HepG2 (cell line): Measurements from ENCODE around the gene MIDN. TPM values are rescaled to one million over a fixed set of nuclear protein-coding genes. Genes with fewer than 3 reads are reported as not detected.
A peak's percentile ranks its signal among the peaks of the same experiment; 100 is the strongest.

Experiments
- BORCS8-MEF2B ChIP-seq: sonication (generic); formaldehyde crosslinking; IDR thresholded peaks from 2 replicates; pipeline ENCODE4 v1.8.0; 2022; ENCODE audit warnings: mild to moderate bottlenecking, missing genetic modification reagents
- CCDC6 ChIP-seq: sonication (generic); formaldehyde crosslinking; IDR thresholded peaks from 2 replicates; pipeline ENCODE4 v1.8.1; 2022; ENCODE audit warnings: mild to moderate bottlenecking, missing genetic modification reagents, moderate library complexity
- GMEB2 ChIP-seq: IDR thresholded peaks from 2 replicates; pipeline ENCODE4 v1.6.1; 2016; ENCODE audit warnings: missing biosample characterization, missing genetic modification reagents, low read depth
- HNF4G ChIP-seq, 2 experiments: sonication (generic) in 1 of 2; formaldehyde crosslinking in 1 of 2; IDR thresholded peaks; 2 replicates each; pipeline versions ENCODE4 v1.4.0 to v1.6.1; 2011 to 2020; ENCODE audit warnings: borderline replicate concordance in 2 of 2, low read depth in 2 of 2, mild to moderate bottlenecking in 2 of 2, low read length in 1 of 2, missing genetic modification reagents in 1 of 2, moderate library complexity in 1 of 2
- MAZ ChIP-seq, 2 experiments: sonication (generic) in 1 of 2; formaldehyde crosslinking in 1 of 2; IDR thresholded peaks; 2 replicates each; pipeline versions ENCODE4 v1.5.0 to v1.6.1; 2012 to 2020; ENCODE audit warnings: low read depth in 2 of 2, mild to moderate bottlenecking in 2 of 2, borderline replicate concordance in 1 of 2, improper control_type of control experiment in 1 of 2, low read length in 1 of 2, missing genetic modification reagents in 1 of 2, moderate library complexity in 1 of 2
- MYC ChIP-seq: sonication (generic); formaldehyde crosslinking; IDR thresholded peaks from 2 replicates; pipeline ENCODE4 v1.9.0; 2021; ENCODE audit warnings: missing genetic modification reagents, borderline replicate concordance
- PHF21A ChIP-seq: sonication (generic); formaldehyde crosslinking; IDR thresholded peaks from 2 replicates; pipeline ENCODE4 v1.5.0; 2020; ENCODE audit warnings: mild to moderate bottlenecking, missing genetic modification reagents
- RCOR2 ChIP-seq: IDR thresholded peaks from 2 replicates; pipeline ENCODE4 v1.6.1; 2016; ENCODE audit warnings: missing biosample characterization, missing genetic modification reagents
- RXRA ChIP-seq: sonication (generic); formaldehyde crosslinking; IDR thresholded peaks from 2 replicates; pipeline ENCODE4 v1.5.1; 2020; ENCODE audit warnings: missing genetic modification reagents
- TAF1 ChIP-seq: sonication (generic); formaldehyde crosslinking; IDR thresholded peaks from 2 replicates; pipeline ENCODE4 v1.4.0; 2020; ENCODE audit warnings: missing genetic modification reagents
- TEAD2 ChIP-seq: sonication (generic); formaldehyde crosslinking; IDR thresholded peaks from 2 replicates; pipeline ENCODE4 v1.9.0; 2021; ENCODE audit warnings: missing genetic modification reagents
- TRAFD1 ChIP-seq: sonication (generic); formaldehyde crosslinking; IDR thresholded peaks from 2 replicates; pipeline ENCODE4 v1.5.1; 2020; ENCODE audit warnings: missing genetic modification reagents, mild to moderate bottlenecking, borderline replicate concordance
- WIZ ChIP-seq: sonication (generic); formaldehyde crosslinking; IDR thresholded peaks from 2 replicates; pipeline ENCODE4 v1.5.1; 2020; ENCODE audit warnings: mild to moderate bottlenecking, missing genetic modification reagents
- ZNF432 ChIP-seq: sonication (generic); formaldehyde crosslinking; IDR thresholded peaks from 2 replicates; pipeline ENCODE4 v1.5.0; 2020; ENCODE audit warnings: missing genetic modification reagents, mild to moderate bottlenecking, borderline replicate concordance
- ZNF580 ChIP-seq: IDR thresholded peaks from 2 replicates; pipeline ENCODE4 v1.6.1; 2016; ENCODE audit warnings: low read depth, borderline replicate concordance
- ZNF710 ChIP-seq: sonication (generic); formaldehyde crosslinking; IDR thresholded peaks from 2 replicates; pipeline ENCODE4 v1.5.0; 2020; ENCODE audit warnings: mild to moderate bottlenecking, missing genetic modification reagents, borderline replicate concordance
- ZNF839 ChIP-seq: sonication (generic); formaldehyde crosslinking; IDR thresholded peaks from 2 replicates; pipeline ENCODE4 v1.4.0; 2020; ENCODE audit warnings: missing genetic modification reagents, mild to moderate bottlenecking, borderline replicate concordance
- ZNF850 ChIP-seq: sonication (generic); formaldehyde crosslinking; conservative IDR thresholded peaks from 2 replicates; pipeline ENCODE4 v1.9.0; 2021; ENCODE audit warnings: mild to moderate bottlenecking, missing genetic modification reagents
- ZNF879 ChIP-seq: sonication (generic); formaldehyde crosslinking; IDR thresholded peaks from 2 replicates; pipeline ENCODE4 v1.8.1; 2023; ENCODE audit warnings: missing genetic modification reagents
- polyA plus RNA-seq, 8 experiments: library from polyadenylated mRNA; depleted of rRNA in 3 of 8; stranded (reverse) in 7 of 8; unstranded in 1 of 8; fragments of >200 nt; fragmentation: Illumina TruSeq in 4 of 8; extraction: Trizol in 4 of 8; gene quantifications; 2 replicates each; pipeline versions ENCODE4 v1.2.1 to v1.2.3, GENCODE V29; 2011 to 2016; ENCODE audit warnings: low read depth in 4 of 8, missing spikeins in 1 of 8, mixed read lengths in 1 of 8; ENCODE audit not compliant: insufficient read depth in 1 of 8
- total RNA-seq, 5 experiments: library from RNA; depleted of rRNA; stranded (reverse); fragments of >200 nt; fragmentation: Illumina TruSeq; extraction: Trizol; gene quantifications; 2 replicates each; pipeline ENCODE4 v1.2.3, GENCODE V29; 2016; ENCODE audit warnings: low read depth in 1 of 5
- TF ChIP-seq, protein P1 (sequence below): sonication (generic); formaldehyde crosslinking; IDR thresholded peaks from 2 replicates; pipeline ENCODE4 v1.4.0; 2020; ENCODE audit warnings: mild to moderate bottlenecking, low read depth, missing genetic modification reagents

MIDN gene
- total and polyA plus RNA-seq, 2 of the 13 experiments (the other 11 are each of a cell fraction or from before 2014, with no cell fraction given): 8.4 to 18.0 TPM

DNA sequence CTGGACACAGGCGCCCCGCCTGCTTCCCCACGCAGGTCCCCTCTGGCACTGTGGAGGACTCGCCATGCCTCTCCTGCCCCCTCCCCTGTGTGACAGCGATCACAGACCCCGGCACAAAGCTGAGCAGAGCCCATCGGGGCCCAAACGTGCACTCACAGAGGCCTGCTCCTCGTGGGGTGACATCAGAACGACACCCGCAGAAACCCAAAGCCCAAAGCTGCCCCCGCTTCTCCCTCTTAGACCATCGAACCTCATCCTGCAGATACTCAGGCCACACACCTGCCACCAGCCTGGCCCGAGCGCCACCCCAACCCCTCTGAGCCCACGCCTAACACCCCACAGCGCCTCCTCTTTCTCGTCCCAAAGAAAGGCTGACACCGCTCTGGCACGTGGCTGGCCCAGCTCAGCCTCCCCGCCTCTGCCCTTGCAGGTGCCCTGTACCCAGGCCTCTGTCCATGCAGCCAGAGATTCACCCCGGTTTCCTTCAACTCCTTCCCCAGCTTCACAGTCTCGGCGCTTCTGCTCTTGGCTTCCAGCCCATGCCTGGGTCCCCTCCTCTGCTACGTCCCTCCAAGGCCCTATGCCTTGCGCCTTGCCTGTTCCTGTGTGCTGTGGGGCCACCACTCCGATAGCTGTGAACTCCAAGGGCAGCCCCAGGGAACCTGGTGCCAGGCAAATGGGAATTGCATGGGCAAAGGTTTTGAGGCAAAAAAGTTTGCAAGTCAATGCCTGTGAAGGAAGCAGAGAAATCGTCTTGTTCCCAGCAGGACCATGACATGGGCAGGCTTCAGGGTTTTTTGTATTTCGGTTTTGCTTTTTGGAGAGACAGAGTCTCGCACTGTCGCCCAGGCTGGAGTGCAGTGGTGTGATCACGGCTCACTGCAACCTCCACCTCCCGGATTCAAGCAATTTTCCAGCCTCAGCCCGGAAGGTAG is 9.7 kb upstream of the MIDN start (continued):
- TF ChIP-seq TAF1 (CRISPR knock-in tag) (no peak; the same call in 1 of the 2 replicates), ZNF879 (CRISPR knock-in tag) (no peak), PHF21A (CRISPR knock-in tag) (0 out of 2 replicates have a peak, but pooled peaks have one; percentile 13), MAZ (IDR thresholded peaks at IDR 0.05; ENCODE audit: borderline replicate concordance, low read depth, low read length) (no peak), MAZ (CRISPR knock-in tag; IDR thresholded peaks at IDR 0.05; ENCODE audit: low read depth) (no peak; the same call in 1 of the 2 replicates), CCDC6 (CRISPR knock-in tag) (no peak), HNF4G (IDR thresholded peaks at IDR 0.05; ENCODE audit: borderline replicate concordance, low read depth, low read length) (no peak), HNF4G (CRISPR knock-in tag; IDR thresholded peaks at IDR 0.05; ENCODE audit: borderline replicate concordance, low read depth) (peak; percentile 15; the same call in 1 of the 2 replicates), GMEB2 (CRISPR knock-in tag) (no peak), MYC (peak; percentile 32; the same call in 1 of the 2 replicates), TEAD2 (CRISPR knock-in tag) (no peak), RCOR2 (CRISPR knock-in tag) (no peak), ZNF710 (CRISPR knock-in tag) (no peak; the same call in 1 of the 2 replicates), ZNF850 (CRISPR knock-in tag) (no peak), WIZ (CRISPR knock-in tag) (no peak), RXRA (CRISPR knock-in tag) (no peak; the same call in 1 of the 2 replicates), TRAFD1 (CRISPR knock-in tag) (no peak), ZNF839 (CRISPR knock-in tag) (no peak), BORCS8-MEF2B (CRISPR knock-in tag) (no peak), ZNF432 (CRISPR knock-in tag) (no peak), ZNF580 (CRISPR knock-in tag) (0 out of 2 replicates have a peak, but pooled peaks have one; percentile 26)
- TF ChIP-seq, protein P1, sequence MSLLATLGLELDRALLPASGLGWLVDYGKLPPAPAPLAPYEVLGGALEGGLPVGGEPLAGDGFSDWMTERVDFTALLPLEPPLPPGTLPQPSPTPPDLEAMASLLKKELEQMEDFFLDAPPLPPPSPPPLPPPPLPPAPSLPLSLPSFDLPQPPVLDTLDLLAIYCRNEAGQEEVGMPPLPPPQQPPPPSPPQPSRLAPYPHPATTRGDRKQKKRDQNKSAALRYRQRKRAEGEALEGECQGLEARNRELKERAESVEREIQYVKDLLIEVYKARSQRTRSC (CRISPR knock-in tag): no peak
